ENCODE results near the gene PDE4D.

PDE4D gene

DNA sequence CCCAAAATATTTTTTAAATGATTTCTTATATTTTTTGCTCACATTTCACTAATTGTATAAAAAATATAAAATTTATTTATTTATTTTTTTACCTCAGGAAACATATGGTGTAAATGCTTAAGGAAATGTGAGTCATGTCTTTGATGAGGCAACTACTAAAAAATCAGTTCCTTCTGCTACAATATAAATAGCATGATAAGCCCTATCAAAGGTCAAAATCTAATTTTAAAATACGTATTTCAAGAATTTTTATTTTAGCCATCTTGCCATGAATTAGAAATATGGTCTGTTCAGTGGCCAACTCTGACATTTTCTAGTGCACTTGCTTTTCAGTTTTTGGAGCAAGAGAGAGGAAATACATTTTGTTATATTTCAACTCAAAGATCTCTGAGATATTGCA lies 50.5 kb downstream of the PDE4D start:
- no peak for DNase-seq (ENCODE audit: low read depth, low spot score)
- Histone ChIP-seq H3K9me3 (ENCODE audit: insufficient read depth, low read length) (no peaks in the 10 kb centered on the region), H3K4me1 (ENCODE audit: insufficient read depth, insufficient read length) (no peaks in the 10 kb centered on the region), H3K36me3 (ENCODE audit: insufficient read depth, insufficient read length, low read length) (no peaks in the 10 kb centered on the region), H3K27me3 (ENCODE audit: insufficient read depth, insufficient read length) (no peaks in the 10 kb centered on the region), H3K9ac (ENCODE audit: insufficient read length, low read depth) (no peak overlapping the region), H3K4me3 (ENCODE audit: insufficient read length, low read depth) (no peak overlapping the region)
- TF ChIP-seq YY1 (IDR thresholded peaks at IDR 0.05; ENCODE audit: insufficient read depth, insufficient read length) (no peak), ZNF274 (IDR thresholded peaks at IDR 0.05; ENCODE audit: low read depth, low read length) (no peak), SUZ12 (IDR thresholded peaks at IDR 0.05; ENCODE audit: extremely low read depth, insufficient read depth, insufficient read length) (no peak)

DNA sequence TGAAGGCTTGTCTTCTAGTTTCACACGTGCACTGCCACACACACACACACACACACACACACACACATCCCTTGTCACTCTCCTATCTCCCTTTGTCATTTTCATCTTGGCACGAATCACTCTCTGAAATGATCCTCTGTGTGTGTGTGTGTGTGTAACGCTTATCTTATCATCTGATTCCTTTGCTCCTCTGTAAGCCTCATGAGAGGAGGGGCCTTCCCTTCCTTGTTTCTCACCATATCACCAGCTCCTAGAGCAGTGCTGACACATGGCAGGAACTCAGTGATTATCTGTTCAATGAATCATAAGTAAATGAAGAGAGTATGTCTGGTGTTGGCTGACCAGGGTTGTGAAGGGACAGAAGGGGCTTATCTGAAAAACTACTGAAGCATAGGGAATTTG lies 53.3 kb downstream of the PDE4D start:
- Histone ChIP-seq H3K36me3 (ENCODE audit: insufficient read depth, insufficient read length, low read length) (no peaks in the 10 kb centered on the region), H3K4me3 (ENCODE audit: insufficient read length, low read depth) (no peak overlapping the region), H3K27me3 (ENCODE audit: insufficient read depth, insufficient read length) (no peaks in the 10 kb centered on the region), H3K9ac (ENCODE audit: insufficient read length, low read depth) (no peak overlapping the region), H3K9me3 (ENCODE audit: insufficient read depth, low read length) (no peaks in the 10 kb centered on the region), H3K4me1 (ENCODE audit: insufficient read depth, insufficient read length) (no peaks in the 10 kb centered on the region)
- no peak for DNase-seq (ENCODE audit: low read depth, low spot score)
- TF ChIP-seq ZNF274 (IDR thresholded peaks at IDR 0.05; ENCODE audit: low read depth, low read length) (no peak), SUZ12 (IDR thresholded peaks at IDR 0.05; ENCODE audit: extremely low read depth, insufficient read depth, insufficient read length) (no peak), YY1 (IDR thresholded peaks at IDR 0.05; ENCODE audit: insufficient read depth, insufficient read length) (no peak)

DNA sequence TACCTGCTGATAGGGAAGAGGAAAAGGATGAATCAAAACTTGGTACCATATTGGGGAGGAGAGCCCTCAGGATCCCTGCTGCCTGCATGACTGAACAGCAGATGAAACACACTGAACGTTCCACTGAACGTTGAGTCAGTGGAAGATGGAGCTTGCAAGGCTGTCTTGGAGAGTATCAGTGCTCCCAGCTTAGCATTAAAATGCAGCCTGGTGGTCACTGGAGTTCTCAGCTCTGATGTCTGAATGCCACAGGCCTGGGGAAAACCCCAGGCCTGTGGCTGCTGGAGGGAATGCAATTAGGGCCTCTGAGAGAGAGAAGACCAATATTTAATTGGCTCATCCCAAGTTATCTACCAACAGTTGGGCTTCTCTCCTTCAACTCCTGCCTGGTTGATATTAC lies 54.5 kb downstream of the PDE4D start:
- Histone ChIP-seq H3K36me3 (ENCODE audit: insufficient read depth, insufficient read length, low read length) (no peaks in the 10 kb centered on the region), H3K27me3 (ENCODE audit: insufficient read depth, insufficient read length) (no peaks in the 10 kb centered on the region), H3K4me1 (ENCODE audit: insufficient read depth, insufficient read length) (no peaks in the 10 kb centered on the region), H3K9ac (ENCODE audit: insufficient read length, low read depth) (no peak overlapping the region), H3K9me3 (ENCODE audit: insufficient read depth, low read length) (no peaks in the 10 kb centered on the region), H3K4me3 (ENCODE audit: insufficient read length, low read depth) (no peak overlapping the region)
- no peak for DNase-seq (ENCODE audit: low read depth, low spot score)
- TF ChIP-seq SUZ12 (IDR thresholded peaks at IDR 0.05; ENCODE audit: extremely low read depth, insufficient read depth, insufficient read length) (no peak), YY1 (IDR thresholded peaks at IDR 0.05; ENCODE audit: insufficient read depth, insufficient read length) (no peak), ZNF274 (IDR thresholded peaks at IDR 0.05; ENCODE audit: low read depth, low read length) (no peak)

DNA sequence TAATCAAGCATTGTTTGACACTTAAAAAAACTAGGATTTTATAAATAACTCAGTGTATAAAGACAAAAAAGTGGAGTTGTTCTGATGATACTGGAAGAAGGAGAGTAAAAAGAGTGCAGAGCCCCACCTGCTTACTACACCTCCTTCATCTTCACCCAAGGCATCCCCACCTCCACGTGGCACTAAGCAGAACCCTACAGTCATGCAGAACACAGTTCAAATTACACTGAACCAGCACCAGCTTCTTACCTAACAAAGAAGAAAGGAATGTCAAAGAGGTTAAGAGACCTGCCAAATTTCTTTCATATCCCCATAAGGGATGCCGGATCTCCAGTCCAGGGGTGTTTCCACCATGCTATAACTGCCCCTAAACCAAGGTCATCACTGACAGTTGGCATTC lies 55.5 kb downstream of the PDE4D start:
- no peak for DNase-seq (ENCODE audit: low read depth, low spot score)
- Histone ChIP-seq H3K4me1 (ENCODE audit: insufficient read depth, insufficient read length) (no peaks in the 10 kb centered on the region), H3K4me3 (ENCODE audit: insufficient read length, low read depth) (no peak overlapping the region), H3K9ac (ENCODE audit: insufficient read length, low read depth) (no peak overlapping the region), H3K27me3 (ENCODE audit: insufficient read depth, insufficient read length) (no peaks in the 10 kb centered on the region), H3K36me3 (ENCODE audit: insufficient read depth, insufficient read length, low read length) (no peaks in the 10 kb centered on the region), H3K9me3 (ENCODE audit: insufficient read depth, low read length) (no peaks in the 10 kb centered on the region)
- TF ChIP-seq ZNF274 (IDR thresholded peaks at IDR 0.05; ENCODE audit: low read depth, low read length), result no peak
- no peak for TF ChIP-seq YY1 (IDR thresholded peaks at IDR 0.05; ENCODE audit: insufficient read depth, insufficient read length)
- no peak for TF ChIP-seq SUZ12 (IDR thresholded peaks at IDR 0.05; ENCODE audit: extremely low read depth, insufficient read depth, insufficient read length)

DNA sequence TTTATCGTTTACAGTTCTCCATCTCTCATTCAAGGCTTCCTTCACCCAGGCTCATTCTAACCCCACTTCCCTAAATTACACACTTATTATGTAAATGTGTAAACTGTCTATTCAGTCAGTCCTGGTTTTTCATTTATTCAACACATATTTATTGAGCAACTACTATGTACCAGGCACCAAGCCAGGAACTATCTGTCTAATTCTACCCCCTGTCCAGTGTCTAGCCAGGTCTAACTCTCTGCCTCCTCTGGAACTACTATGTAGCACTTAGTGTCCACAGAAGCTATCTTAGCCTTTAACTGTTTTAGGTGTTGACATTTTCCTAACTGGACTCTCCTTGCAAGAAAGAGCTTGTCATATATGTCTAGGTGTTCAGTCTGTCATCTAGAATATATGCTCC lies 56.5 kb downstream of the PDE4D start:
- TF ChIP-seq YY1 (IDR thresholded peaks at IDR 0.05; ENCODE audit: insufficient read depth, insufficient read length) (no peak), ZNF274 (IDR thresholded peaks at IDR 0.05; ENCODE audit: low read depth, low read length) (no peak), SUZ12 (IDR thresholded peaks at IDR 0.05; ENCODE audit: extremely low read depth, insufficient read depth, insufficient read length) (no peak)
- Histone ChIP-seq H3K4me1 (ENCODE audit: insufficient read depth, insufficient read length) (no peaks in the 10 kb centered on the region), H3K9me3 (ENCODE audit: insufficient read depth, low read length) (no peaks in the 10 kb centered on the region), H3K27me3 (ENCODE audit: insufficient read depth, insufficient read length) (no peaks in the 10 kb centered on the region), H3K4me3 (ENCODE audit: insufficient read length, low read depth) (no peak overlapping the region), H3K9ac (ENCODE audit: insufficient read length, low read depth) (no peak overlapping the region), H3K36me3 (ENCODE audit: insufficient read depth, insufficient read length, low read length) (no peaks in the 10 kb centered on the region)
- no peak for DNase-seq (ENCODE audit: low read depth, low spot score)

DNA sequence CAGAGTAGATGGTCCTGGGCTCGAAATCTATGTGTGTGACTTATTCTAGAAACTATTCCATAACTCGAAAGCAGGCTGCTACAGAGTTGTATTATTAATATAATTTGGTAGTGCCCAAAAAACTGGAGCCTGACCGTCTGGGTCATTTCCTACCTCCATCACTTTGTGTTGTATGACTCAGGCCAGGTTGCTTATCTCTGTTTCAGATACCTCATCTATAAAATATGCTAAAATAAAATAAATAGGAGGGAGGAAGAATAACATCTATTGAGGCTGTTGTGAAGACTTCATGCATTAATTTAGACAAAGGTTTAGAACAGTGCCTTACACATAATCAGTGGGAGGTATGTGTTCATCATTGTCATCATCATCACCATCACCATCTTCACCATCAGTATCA lies 57.7 kb downstream of the PDE4D start:
- Histone ChIP-seq H3K9ac (ENCODE audit: insufficient read length, low read depth) (no peak overlapping the region), H3K4me1 (ENCODE audit: insufficient read depth, insufficient read length) (no peaks in the 10 kb centered on the region), H3K27me3 (ENCODE audit: insufficient read depth, insufficient read length) (no peaks in the 10 kb centered on the region), H3K4me3 (ENCODE audit: insufficient read length, low read depth) (no peak overlapping the region), H3K9me3 (ENCODE audit: insufficient read depth, low read length) (no peaks in the 10 kb centered on the region), H3K36me3 (ENCODE audit: insufficient read depth, insufficient read length, low read length) (no peaks in the 10 kb centered on the region)
- DNase-seq (ENCODE audit: low read depth, low spot score), result no peak
- TF ChIP-seq ZNF274 (IDR thresholded peaks at IDR 0.05; ENCODE audit: low read depth, low read length) (no peak), YY1 (IDR thresholded peaks at IDR 0.05; ENCODE audit: insufficient read depth, insufficient read length) (no peak), SUZ12 (IDR thresholded peaks at IDR 0.05; ENCODE audit: extremely low read depth, insufficient read depth, insufficient read length) (no peak)

DNA sequence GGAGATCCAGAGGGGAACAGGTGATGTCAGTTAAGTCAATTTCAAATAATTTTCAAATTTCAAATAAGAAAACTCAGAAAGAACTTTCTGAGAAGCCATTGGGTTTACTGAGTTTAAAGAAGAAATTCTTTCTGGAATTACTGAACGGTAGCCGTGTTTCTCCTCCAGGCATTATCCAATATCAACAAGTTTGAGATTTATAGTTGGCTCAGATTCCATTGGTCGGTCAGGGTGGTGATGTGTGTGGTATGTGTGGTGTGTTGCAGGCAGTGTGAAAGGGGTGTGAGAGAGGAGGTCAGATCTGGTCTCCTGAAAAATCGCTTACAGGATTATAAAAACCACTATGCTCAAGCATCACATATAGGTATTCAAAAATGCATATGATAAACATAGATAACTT lies 60.1 kb downstream of the PDE4D start:
- Histone ChIP-seq H3K9me3 (ENCODE audit: insufficient read depth, low read length) (no peaks in the 10 kb centered on the region), H3K4me3 (ENCODE audit: insufficient read length, low read depth) (no peak overlapping the region), H3K27me3 (ENCODE audit: insufficient read depth, insufficient read length) (no peaks in the 10 kb centered on the region), H3K4me1 (ENCODE audit: insufficient read depth, insufficient read length) (no peaks in the 10 kb centered on the region), H3K36me3 (ENCODE audit: insufficient read depth, insufficient read length, low read length) (no peaks in the 10 kb centered on the region), H3K9ac (ENCODE audit: insufficient read length, low read depth) (no peak overlapping the region)
- DNase-seq (ENCODE audit: low read depth, low spot score), result no peak
- TF ChIP-seq ZNF274 (IDR thresholded peaks at IDR 0.05; ENCODE audit: low read depth, low read length), result no peak
- TF ChIP-seq YY1 (IDR thresholded peaks at IDR 0.05; ENCODE audit: insufficient read depth, insufficient read length), result no peak
- TF ChIP-seq SUZ12 (IDR thresholded peaks at IDR 0.05; ENCODE audit: extremely low read depth, insufficient read depth, insufficient read length), result no peak

Data from NT2/D1 (cell line).